ENCODE measurements around the gene ABCC9. TPM values are rescaled to one million over a fixed set of nuclear protein-coding genes. Genes with fewer than 3 reads are reported as not detected.

Gene ABCC9
- total RNA-seq, 2 donors from 2014 or later, result 0.22 TPM; not detected in 1

DNA sequence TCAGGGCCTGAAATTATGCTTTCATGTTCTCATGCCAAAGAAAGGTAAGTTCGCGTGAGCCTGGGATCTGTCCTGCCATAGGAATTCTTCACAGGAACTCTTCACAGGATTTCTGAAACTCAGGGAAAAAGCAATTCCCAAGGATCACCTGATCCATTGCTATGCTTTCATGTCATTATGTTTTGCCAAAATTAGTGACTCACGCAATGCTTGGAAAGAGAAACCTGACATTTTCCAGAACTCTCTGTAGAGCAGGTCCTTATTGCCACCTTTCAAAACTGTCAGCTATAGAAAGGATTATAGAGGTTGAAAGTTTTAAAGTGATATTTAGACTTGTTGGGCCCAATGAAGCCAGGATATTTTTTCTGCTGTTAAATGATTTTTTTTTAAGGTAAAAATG, 160.4 kb downstream of the ABCC9 start:
- no peak overlapping the region for H3K27ac Mint-ChIP-seq
- WGBS, 2 experiments (ENCODE audit: insufficient coverage in 1 of 2, insufficient read length in 1 of 2), result 92 to 97% methylated on average over 3 of the region's 3 CpGs
- H3K27ac ChIP-seq (ENCODE audit: low read depth, low read length), result no peak overlapping the region
- no peaks in the 10 kb centered on the region for H3K4me1 ChIP-seq (ENCODE audit: control insufficient read depth, insufficient read depth, low read length)
- no peaks in the 10 kb centered on the region for H3K4me1 Mint-ChIP-seq
- DNase-seq, result no peak
- no peaks in the 10 kb centered on the region for H3K9me3 ChIP-seq (ENCODE audit: control insufficient read depth, low read length)
- H3K27me3 ChIP-seq (ENCODE audit: control insufficient read depth, insufficient read depth, low read length, poor library complexity, severe bottlenecking), result peaks cover 10% of the 10 kb centered on the region
- no peak overlapping the region for H3K9ac ChIP-seq (ENCODE audit: extremely low read depth, low read length, poor library complexity, severe bottlenecking)
- no peaks in the 10 kb centered on the region for H3K9me3 Mint-ChIP-seq
- no peak overlapping the region for H3K4me3 ChIP-seq (ENCODE audit: low read length)
- H3K4me3 Mint-ChIP-seq, result no peak overlapping the region
- peaks cover 13% of the 10 kb centered on the region for H3K27me3 Mint-ChIP-seq (ENCODE audit: insufficient read depth)
- H3K36me3 Mint-ChIP-seq (ENCODE audit: low read depth), result no peaks in the 10 kb centered on the region
- H3K36me3 ChIP-seq (ENCODE audit: control insufficient read depth, insufficient read depth, low read length), result no peaks in the 10 kb centered on the region
- no peak for TF ChIP-seq CTCF (conservative IDR thresholded peaks at IDR 0.05)

DNA sequence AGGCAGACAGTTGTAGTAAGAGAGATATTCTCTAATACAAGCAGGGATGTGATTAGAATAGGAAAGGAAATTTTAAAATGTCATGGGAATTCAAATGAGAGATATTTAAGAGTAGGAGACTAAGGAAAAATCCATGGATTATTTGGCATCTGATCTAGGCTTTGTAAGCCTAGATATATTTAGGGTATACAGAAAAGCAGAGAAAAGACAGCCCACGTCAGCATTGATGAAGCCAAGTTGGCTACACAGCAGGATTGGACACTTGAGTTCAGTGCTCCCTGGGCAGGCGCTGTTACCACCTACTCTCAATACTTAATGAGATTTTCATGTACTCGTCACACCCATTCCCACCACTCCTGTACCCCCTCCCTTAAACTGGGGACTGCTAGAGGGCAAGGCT, 165.1 kb downstream of the ABCC9 start:
- Histone ChIP-seq H3K4me3 (ENCODE audit: low read length) (no peak overlapping the region), H3K9ac (ENCODE audit: extremely low read depth, low read length, poor library complexity, severe bottlenecking) (no peak overlapping the region), H3K4me1 (ENCODE audit: control insufficient read depth, insufficient read depth, low read length) (no peaks in the 10 kb centered on the region), H3K36me3 (ENCODE audit: control insufficient read depth, insufficient read depth, low read length) (no peaks in the 10 kb centered on the region), H3K9me3 (ENCODE audit: control insufficient read depth, low read length) (no peaks in the 10 kb centered on the region), H3K27ac (ENCODE audit: low read depth, low read length) (no peak overlapping the region), H3K27me3 (ENCODE audit: control insufficient read depth, insufficient read depth, low read length, poor library complexity, severe bottlenecking) (peaks cover 41% of the 10 kb centered on the region)
- no peaks in the 10 kb centered on the region for H3K36me3 Mint-ChIP-seq (ENCODE audit: low read depth)
- peaks cover 6% of the 10 kb centered on the region for H3K4me1 Mint-ChIP-seq
- H3K4me3 Mint-ChIP-seq, result no peak overlapping the region
- 88% methylated on average over 3 of the region's 3 CpGs; no CpG with 5 or more reads in 1 of the 2 experiments for WGBS, 2 experiments (ENCODE audit: insufficient coverage in 1 of 2, insufficient read length in 1 of 2)
- no peak for DNase-seq
- H3K27ac Mint-ChIP-seq, result no peak overlapping the region
- peaks cover 52% of the 10 kb centered on the region for H3K27me3 Mint-ChIP-seq (ENCODE audit: insufficient read depth)
- no peak for TF ChIP-seq CTCF (conservative IDR thresholded peaks at IDR 0.05)
- H3K9me3 Mint-ChIP-seq, result no peaks in the 10 kb centered on the region

DNA sequence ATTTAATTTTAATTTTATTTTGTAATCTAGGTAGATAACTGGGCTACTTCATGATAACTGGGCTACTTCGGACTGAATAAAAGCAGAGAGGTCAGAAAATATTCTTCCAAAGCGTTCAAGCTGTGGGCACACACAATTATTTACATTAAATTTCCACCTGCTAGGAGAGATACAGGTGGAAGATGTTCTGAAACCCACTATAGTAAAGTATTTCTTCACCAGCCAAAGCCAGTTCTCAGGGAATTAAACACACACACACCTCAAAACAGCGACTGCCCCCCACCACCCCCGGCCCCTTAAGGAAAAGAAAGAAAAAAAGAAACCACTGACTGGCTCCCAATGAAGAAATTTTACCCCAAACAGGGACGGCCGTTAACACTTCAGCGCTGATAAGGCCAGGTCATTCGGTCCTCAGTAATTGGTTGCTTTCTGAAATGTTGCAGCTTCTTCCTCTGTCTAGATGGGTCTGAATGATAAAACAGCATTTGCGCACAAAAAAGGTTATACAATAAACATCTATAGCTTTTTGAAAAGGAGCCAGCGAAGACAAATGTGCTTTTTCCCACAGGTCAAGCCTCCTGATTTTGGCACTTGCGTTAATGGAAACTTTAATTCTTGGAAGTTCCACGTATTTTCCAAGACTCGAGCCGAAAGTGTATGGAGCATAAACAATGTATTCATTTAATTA, 165.9 kb downstream of the ABCC9 start:
- H3K27ac Mint-ChIP-seq, result no peak overlapping the region
- peaks cover 52% of the 10 kb centered on the region for H3K27me3 Mint-ChIP-seq (ENCODE audit: insufficient read depth)
- Histone ChIP-seq H3K4me1 (ENCODE audit: control insufficient read depth, insufficient read depth, low read length) (no peaks in the 10 kb centered on the region), H3K27ac (ENCODE audit: low read depth, low read length) (no peak overlapping the region), H3K9me3 (ENCODE audit: control insufficient read depth, low read length) (no peaks in the 10 kb centered on the region), H3K9ac (ENCODE audit: extremely low read depth, low read length, poor library complexity, severe bottlenecking) (no peak overlapping the region), H3K27me3 (ENCODE audit: control insufficient read depth, insufficient read depth, low read length, poor library complexity, severe bottlenecking) (peaks cover 41% of the 10 kb centered on the region), H3K36me3 (ENCODE audit: control insufficient read depth, insufficient read depth, low read length) (no peaks in the 10 kb centered on the region), H3K4me3 (ENCODE audit: low read length) (peak overlapping the region; percentile 69)
- peak; percentile 59 for DNase-seq
- H3K9me3 Mint-ChIP-seq, result no peaks in the 10 kb centered on the region
- peaks cover 6% of the 10 kb centered on the region for H3K4me1 Mint-ChIP-seq
- TF ChIP-seq CTCF (conservative IDR thresholded peaks at IDR 0.05), result no peak
- H3K4me3 Mint-ChIP-seq, result peak overlapping the region; percentile 53
- H3K36me3 Mint-ChIP-seq (ENCODE audit: low read depth), result no peaks in the 10 kb centered on the region
- WGBS, 2 experiments (ENCODE audit: insufficient coverage in 1 of 2, insufficient read length in 1 of 2), result 40 to 64% methylated on average over 9 to 14 of the region's 14 CpGs
